Neural cell (in vitro differentiated cells): ENCODE results near the gene ACTRT3.

Source experiments
- EZH2 ChIP-seq: fragments of 200-600, 300-800 bp; shearing (Covaris generic), sonication (generic); IDR thresholded peaks from 2 replicates; pipeline ENCODE4 v1.6.1; 2014; ENCODE audit warnings: antibody characterized with exemption, low read length, borderline replicate concordance, mild to moderate bottlenecking; ENCODE audit not compliant: insufficient read depth, poor library complexity, severe bottlenecking
- POLR2AphosphoS5 ChIP-seq: IDR thresholded peaks from 2 replicates; pipeline ENCODE4 v1.6.1; 2012
- RAD21 ChIP-seq: fragments of 450-650 bp; conservative IDR thresholded peaks from 2 replicates; pipeline ENCODE4 v1.6.1; 2014; ENCODE audit warnings: antibody characterized with exemption, mild to moderate bottlenecking, moderate library complexity
- TF ChIP-seq, protein P1 (sequence below): fragments of 450-650 bp; IDR thresholded peaks from 2 replicates; pipeline ENCODE4 v1.5.1; 2014; ENCODE audit warnings: antibody characterized with exemption, mild to moderate bottlenecking, moderate library complexity; ENCODE audit not compliant: poor library complexity, severe bottlenecking

DNA sequence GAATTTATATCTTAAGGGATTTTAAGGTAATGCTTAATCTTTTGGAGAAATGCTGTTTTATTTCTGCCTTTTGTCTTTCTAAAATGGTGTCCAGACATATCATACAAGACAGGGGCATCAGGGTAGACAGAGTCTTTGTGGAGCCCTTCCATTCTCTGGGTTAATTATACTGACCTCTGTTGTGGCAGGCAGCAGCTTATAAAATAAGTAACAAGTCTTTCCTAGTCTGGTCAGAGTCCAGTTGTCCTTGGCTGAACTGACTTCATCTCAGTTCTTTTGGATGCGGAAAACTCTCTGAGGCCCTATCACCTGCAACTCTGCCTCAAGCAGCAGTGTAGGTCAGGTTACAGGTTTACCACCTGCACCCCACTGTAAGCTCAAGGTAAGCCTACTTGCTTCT, 23.0 kb upstream of the ACTRT3 start:
- TF ChIP-seq, protein P1, sequence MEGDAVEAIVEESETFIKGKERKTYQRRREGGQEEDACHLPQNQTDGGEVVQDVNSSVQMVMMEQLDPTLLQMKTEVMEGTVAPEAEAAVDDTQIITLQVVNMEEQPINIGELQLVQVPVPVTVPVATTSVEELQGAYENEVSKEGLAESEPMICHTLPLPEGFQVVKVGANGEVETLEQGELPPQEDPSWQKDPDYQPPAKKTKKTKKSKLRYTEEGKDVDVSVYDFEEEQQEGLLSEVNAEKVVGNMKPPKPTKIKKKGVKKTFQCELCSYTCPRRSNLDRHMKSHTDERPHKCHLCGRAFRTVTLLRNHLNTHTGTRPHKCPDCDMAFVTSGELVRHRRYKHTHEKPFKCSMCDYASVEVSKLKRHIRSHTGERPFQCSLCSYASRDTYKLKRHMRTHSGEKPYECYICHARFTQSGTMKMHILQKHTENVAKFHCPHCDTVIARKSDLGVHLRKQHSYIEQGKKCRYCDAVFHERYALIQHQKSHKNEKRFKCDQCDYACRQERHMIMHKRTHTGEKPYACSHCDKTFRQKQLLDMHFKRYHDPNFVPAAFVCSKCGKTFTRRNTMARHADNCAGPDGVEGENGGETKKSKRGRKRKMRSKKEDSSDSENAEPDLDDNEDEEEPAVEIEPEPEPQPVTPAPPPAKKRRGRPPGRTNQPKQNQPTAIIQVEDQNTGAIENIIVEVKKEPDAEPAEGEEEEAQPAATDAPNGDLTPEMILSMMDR, result no peak
- TF ChIP-seq RAD21 (no peak), POLR2AphosphoS5 (no peak), EZH2 (no peak)
